H9 (cell line): ENCODE data around the gene ELAVL1. TPM values are rescaled to one million over a fixed set of nuclear protein-coding genes. Genes with fewer than 3 reads are reported as not detected.
"Not testable (repeated sequence)": the region's sequence is repeated elsewhere in the genome, so short reads cannot be mapped to it uniquely, and the experiment has no call there.

Experiments
- DNase-seq: peaks from one replicate; pipeline ENCODE4 v3.0.0-alpha.2; 2017
- H2AFZ ChIP-seq: one replicate; pipeline ENCODE4 v1.6.1; 2013; ENCODE audit warnings: mild to moderate bottlenecking, low read length, control low read depth, moderate library complexity
- H2AK5ac ChIP-seq: 2 replicates; pipeline ENCODE4 v1.6.1; 2013; ENCODE audit warnings: low read length, control low read depth, mixed read lengths; ENCODE audit not compliant: insufficient read length
- H2BK120ac ChIP-seq: one replicate; pipeline ENCODE4 v1.6.1; 2013; ENCODE audit warnings: low read depth, mild to moderate bottlenecking, low read length, control low read depth, inconsistent platforms; ENCODE audit not compliant: poor library complexity, severe bottlenecking
- H2BK12ac ChIP-seq: 2 replicates; pipeline ENCODE4 v1.6.1; 2013; ENCODE audit warnings: low read length, control low read depth, mixed read lengths, low read depth; ENCODE audit not compliant: insufficient read length
- H2BK15ac ChIP-seq: 2 replicates; pipeline ENCODE4 v1.6.1; 2013; ENCODE audit warnings: low read depth, low read length, control low read depth
- H2BK20ac ChIP-seq: one replicate; pipeline ENCODE4 v1.6.1; 2013; ENCODE audit warnings: low read depth, mild to moderate bottlenecking, low read length, control low read depth, inconsistent platforms; ENCODE audit not compliant: poor library complexity, severe bottlenecking
- H2BK5ac ChIP-seq: 2 replicates; pipeline ENCODE4 v1.6.1; 2013; ENCODE audit warnings: low read length, control low read depth, mixed read lengths; ENCODE audit not compliant: insufficient read length
- H3K14ac ChIP-seq: 2 replicates; pipeline ENCODE4 v1.6.1; 2013; ENCODE audit warnings: low read length, control low read depth; ENCODE audit not compliant: insufficient read depth
- H3K18ac ChIP-seq: 2 replicates; pipeline ENCODE4 v1.6.1; 2013; ENCODE audit warnings: low read depth, mild to moderate bottlenecking, mixed read lengths, low read length, control low read depth; ENCODE audit not compliant: insufficient read length
- H3K23ac ChIP-seq: 2 replicates; pipeline ENCODE4 v1.6.1; 2013; ENCODE audit warnings: low read length, control low read depth, mixed read lengths, low read depth; ENCODE audit not compliant: insufficient read length
- H3K23me2 ChIP-seq: 2 replicates; pipeline ENCODE4 v1.6.1; 2013; ENCODE audit warnings: low read depth, mild to moderate bottlenecking, mixed read lengths, low read length, control low read depth; ENCODE audit not compliant: insufficient read length, poor library complexity, severe bottlenecking
- H3K27ac ChIP-seq: 2 replicates; pipeline ENCODE4 v1.5.1; 2013; ENCODE audit warnings: low read length, control low read depth, mixed read lengths, low read depth; ENCODE audit not compliant: insufficient read length
- H3K27me3 ChIP-seq: 2 replicates; pipeline ENCODE4 v1.6.1; 2013; ENCODE audit warnings: low read length, control low read depth, inconsistent platforms; ENCODE audit not compliant: insufficient read depth
- H3K4ac ChIP-seq: 2 replicates; pipeline ENCODE4 v1.6.1; 2013; ENCODE audit warnings: low read depth, mild to moderate bottlenecking, control low read depth, inconsistent platforms, low read length, moderate library complexity
- H3K4me1 ChIP-seq: 2 replicates; pipeline ENCODE4 v1.6.1; 2013; ENCODE audit warnings: low read length, control low read depth, inconsistent platforms; ENCODE audit not compliant: insufficient read depth
- H3K4me2 ChIP-seq: 2 replicates; pipeline ENCODE4 v1.6.1; 2013; ENCODE audit warnings: low read length, control low read depth, mixed read lengths; ENCODE audit not compliant: insufficient read length, insufficient read depth
- H3K56ac ChIP-seq: 2 replicates; pipeline ENCODE4 v1.6.1; 2013; ENCODE audit warnings: low read depth, mild to moderate bottlenecking, mixed read lengths, low read length, control low read depth; ENCODE audit not compliant: insufficient read length
- H3K79me1 ChIP-seq: 2 replicates; pipeline ENCODE4 v1.6.1; 2013; ENCODE audit warnings: low read depth, mild to moderate bottlenecking, moderate library complexity, low read length, control low read depth, inconsistent platforms; ENCODE audit not compliant: insufficient read depth, poor library complexity, severe bottlenecking
- H3K79me2 ChIP-seq: 2 replicates; pipeline ENCODE4 v1.6.1; 2013; ENCODE audit warnings: low read length, control low read depth, inconsistent platforms; ENCODE audit not compliant: insufficient read depth
- H3K9ac ChIP-seq: 2 replicates; pipeline ENCODE4 v1.6.1; 2013; ENCODE audit warnings: low read length, control low read depth, mixed read lengths; ENCODE audit not compliant: insufficient read length; ENCODE audit errors: extremely low read depth
- H3K9me3 ChIP-seq: one replicate; pipeline ENCODE4 v1.6.1; 2013; ENCODE audit warnings: low read depth, low read length, inconsistent platforms; ENCODE audit not compliant: control insufficient read depth
- H3T11ph ChIP-seq: one replicate; pipeline ENCODE4 v1.6.1; 2013; ENCODE audit warnings: mild to moderate bottlenecking, low read length, control low read depth, inconsistent platforms
- H4K20me1 ChIP-seq: one replicate; pipeline ENCODE4 v1.6.1; 2013; ENCODE audit not compliant: control insufficient read depth, insufficient read length, insufficient read depth
- H4K5ac ChIP-seq: 2 replicates; pipeline ENCODE4 v1.6.1; 2013; ENCODE audit warnings: low read depth, mild to moderate bottlenecking, mixed read lengths, low read length, control low read depth; ENCODE audit not compliant: insufficient read length
- H4K8ac ChIP-seq: replicated peaks from 2 replicates; pipeline ENCODE4 v1.6.1; 2013; ENCODE audit warnings: low read length, control low read depth, mixed read lengths, low read depth; ENCODE audit not compliant: insufficient read length
- H4K91ac ChIP-seq: 2 replicates; pipeline ENCODE4 v1.6.1; 2013; ENCODE audit warnings: low read depth, mild to moderate bottlenecking, moderate library complexity, mixed read lengths, low read length, control low read depth; ENCODE audit not compliant: insufficient read length
- H3K27ac Mint-ChIP-seq, 3 experiments: 2 replicates in 2 of 3; 3 replicates in 1 of 3; pipeline ENCODE4 v1.8.0; 2020 to 2021; ENCODE audit warnings: mixed read lengths in 3 of 3, mild to moderate bottlenecking in 1 of 3, moderate library complexity in 1 of 3
- H3K27me3 Mint-ChIP-seq: 2 replicates; pipeline ENCODE4 v1.8.0; 2021; ENCODE audit warnings: low read depth, mild to moderate bottlenecking, moderate library complexity, mixed read lengths
- H3K36me3 Mint-ChIP-seq, 3 experiments: 2 replicates in 2 of 3; 3 replicates in 1 of 3; pipeline ENCODE4 v1.8.0; 2020 to 2021; ENCODE audit warnings: low read depth in 3 of 3, mixed read lengths in 3 of 3; ENCODE audit not compliant: insufficient read depth in 1 of 3
- H3K4me1 Mint-ChIP-seq, 2 experiments: 2 replicates each; pipeline ENCODE4 v1.8.0; 2020; ENCODE audit warnings: mixed read lengths in 2 of 2
- H3K4me3 Mint-ChIP-seq, 2 experiments: 2 replicates in 1 of 2; 3 replicates in 1 of 2; pipeline ENCODE4 v1.8.0; 2020 to 2021; ENCODE audit warnings: mild to moderate bottlenecking in 2 of 2, mixed read lengths in 2 of 2, moderate library complexity in 1 of 2
- H3K9me3 Mint-ChIP-seq, 2 experiments: 2 replicates in 1 of 2; 3 replicates in 1 of 2; pipeline ENCODE4 v1.8.0; 2020; ENCODE audit warnings: mild to moderate bottlenecking in 2 of 2, mixed read lengths in 2 of 2, moderate library complexity in 1 of 2
- CTCF ChIP-seq: fragments of 200-600 bp; sonication (generic); conservative IDR thresholded peaks from 3 replicates; pipeline ENCODE4 v1.8.0; 2021; ENCODE audit warnings: antibody characterized with exemption, mild to moderate bottlenecking
- WGBS: extraction: QIAGEN DNeasy Blood & Tissue Kit; methylation state at CpG from one replicate; pipeline ENCODE4 v1.1.7; 2013; ENCODE audit warnings: missing lambda C conversion rate, low lambda C conversion rate, mixed read lengths; ENCODE audit not compliant: insufficient read length; ENCODE audit errors: extremely low coverage; 5-methylcytosine and 5-hydroxymethylcytosine counted together
- total RNA-seq: library from RNA; stranded (reverse); gene quantifications from 2 replicates; pipeline ENCODE4 v1.2.1, GENCODE V29; 2021

ELAVL1 gene
- total RNA-seq, 1 experiment from 2014 or later = 149 TPM

- Histone ChIP-seq H3K4me2 (no peak overlapping the region), H2BK120ac (no peak overlapping the region), H4K91ac (no peak overlapping the region), H2BK20ac (no peak overlapping the region), H3K27me3 (no peaks in the 10 kb centered on the region), H3T11ph (no peak overlapping the region), H3K4ac (no peak overlapping the region), H2AFZ (no peak overlapping the region), H3K79me2 (no peaks in the 10 kb centered on the region), H2BK12ac (no peak overlapping the region), H3K56ac (no peak overlapping the region), H3K9ac (no peak overlapping the region), H3K14ac (no peak overlapping the region), H3K23me2 (no peaks in the 10 kb centered on the region), H3K23ac (no peak overlapping the region), H3K9me3 (no peaks in the 10 kb centered on the region), H2AK5ac (no peak overlapping the region), H2BK15ac (no peak overlapping the region), H4K5ac (no peak overlapping the region), H2BK5ac (no peak overlapping the region), H3K79me1 (no peaks in the 10 kb centered on the region), H3K18ac (no peak overlapping the region), H3K4me1 (no peaks in the 10 kb centered on the region), H4K20me1 (no peaks in the 10 kb centered on the region), H4K8ac (no peak overlapping the region), H3K27ac (no peak overlapping the region)
- H3K27ac Mint-ChIP-seq = no peak overlapping the region; a peak in 1 of 7 replicates
- peaks cover 0 to 2% (median 0%) of the 10 kb centered on the region in 3 experiments; a peak in 1 of 7 replicates for H3K36me3 Mint-ChIP-seq
- no peak for TF ChIP-seq CTCF
- peaks cover 2% of the 10 kb centered on the region; the same call in 1 of the 2 replicates for H3K27me3 Mint-ChIP-seq
- H3K9me3 Mint-ChIP-seq = no peaks in the 10 kb centered on the region; a peak in 1 of 5 replicates
- peaks cover 9 to 16% of the 10 kb centered on the region in 2 experiments for H3K4me1 Mint-ChIP-seq
- no peak overlapping the region for H3K4me3 Mint-ChIP-seq
- DNase-seq = no peak
- WGBS = no CpG with 5 or more reads among the region's 5 CpGs
These were observed 19.9 kb upstream of the ELAVL1 start for GRCh38 chr19:8025316-8025715.

- not testable (repeated sequence) for H3K56ac ChIP-seq, H3K4me2 ChIP-seq, H3K4me3 Mint-ChIP-seq, H3K9me3 Mint-ChIP-seq, H3K23me2 ChIP-seq, H2BK120ac ChIP-seq, H3K23ac ChIP-seq, H2BK20ac ChIP-seq, H4K8ac ChIP-seq, H3K4me1 ChIP-seq, H3K9ac ChIP-seq, H3K79me1 ChIP-seq, H3T11ph ChIP-seq, H3K27ac ChIP-seq, H2BK15ac ChIP-seq, H3K9me3 ChIP-seq, H2AFZ ChIP-seq, H3K14ac ChIP-seq, H3K4ac ChIP-seq, H2AK5ac ChIP-seq, H2BK12ac ChIP-seq, DNase-seq, H2BK5ac ChIP-seq, H3K27me3 Mint-ChIP-seq, H3K18ac ChIP-seq, H3K79me2 ChIP-seq, H3K27ac Mint-ChIP-seq, H3K27me3 ChIP-seq, H4K20me1 ChIP-seq, H4K5ac ChIP-seq, H4K91ac ChIP-seq, H3K36me3 Mint-ChIP-seq
- no CpG with 5 or more reads among the region's 3 CpGs for WGBS
- H3K4me1 Mint-ChIP-seq = peaks cover 6 to 11% of the 10 kb centered on the region in 2 experiments
These were observed 18.8 kb upstream of the ELAVL1 start for GRCh38 chr19:8024256-8024655.
